ENCODE results near the gene CAMTA1.

CAMTA1 gene

GRCh38 chr1:7568901-7569524 is 783.8 kb downstream of the CAMTA1 start:
- H3K4me3 ChIP-seq (ENCODE audit: low read depth, low read length): no peak overlapping the region
- no peak for TF ChIP-seq CTCF (IDR thresholded peaks at IDR 0.05; ENCODE audit: insufficient read depth, low read depth, low read length, missing control alignments)
- no peak for DNase-seq (ENCODE audit: low read depth)

- no peak for DNase-seq (ENCODE audit: low read depth)
- H3K4me3 ChIP-seq (ENCODE audit: low read depth, low read length): no peak overlapping the region
- no peak for TF ChIP-seq CTCF (IDR thresholded peaks at IDR 0.05; ENCODE audit: insufficient read depth, low read depth, low read length, missing control alignments)
Measured at GRCh38 chr1:7570311-7570710, 785.1 kb downstream of the CAMTA1 start.

GRCh38 chr1:7572654-7573152 is 787.4 kb downstream of the CAMTA1 start:
- TF ChIP-seq CTCF (IDR thresholded peaks at IDR 0.05; ENCODE audit: insufficient read depth, low read depth, low read length, missing control alignments): no peak
- DNase-seq (ENCODE audit: low read depth): no peak

DNA sequence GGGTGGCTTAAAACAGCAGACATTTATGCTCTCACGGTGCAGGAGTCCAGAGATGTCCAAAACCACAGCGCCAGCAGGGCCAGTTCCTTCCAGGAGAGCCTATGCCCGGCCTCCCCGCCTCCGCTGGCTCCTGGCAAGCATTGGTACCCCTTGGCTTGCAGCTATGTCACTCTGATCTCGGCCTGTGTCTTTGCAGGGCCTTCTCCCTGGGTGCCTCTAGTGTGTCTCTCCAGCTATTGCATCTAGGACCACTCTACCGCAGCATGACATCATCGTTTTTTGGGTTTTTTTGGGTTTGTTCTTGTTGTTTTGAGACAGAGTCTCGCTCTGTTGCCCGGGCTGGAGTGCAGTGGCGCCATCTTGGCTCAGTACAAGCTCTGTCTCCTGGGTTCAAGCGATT is 788.2 kb downstream of the CAMTA1 start:
- no peak for DNase-seq (ENCODE audit: low read depth)
- no peak for TF ChIP-seq CTCF (IDR thresholded peaks at IDR 0.05; ENCODE audit: insufficient read depth, low read depth, low read length, missing control alignments)

More at GRCh38 chr1:7572654-7573152, 787.4 kb downstream of the CAMTA1 start:
- H3K4me3 ChIP-seq (ENCODE audit: low read depth, low read length): no peak overlapping the region

DNA sequence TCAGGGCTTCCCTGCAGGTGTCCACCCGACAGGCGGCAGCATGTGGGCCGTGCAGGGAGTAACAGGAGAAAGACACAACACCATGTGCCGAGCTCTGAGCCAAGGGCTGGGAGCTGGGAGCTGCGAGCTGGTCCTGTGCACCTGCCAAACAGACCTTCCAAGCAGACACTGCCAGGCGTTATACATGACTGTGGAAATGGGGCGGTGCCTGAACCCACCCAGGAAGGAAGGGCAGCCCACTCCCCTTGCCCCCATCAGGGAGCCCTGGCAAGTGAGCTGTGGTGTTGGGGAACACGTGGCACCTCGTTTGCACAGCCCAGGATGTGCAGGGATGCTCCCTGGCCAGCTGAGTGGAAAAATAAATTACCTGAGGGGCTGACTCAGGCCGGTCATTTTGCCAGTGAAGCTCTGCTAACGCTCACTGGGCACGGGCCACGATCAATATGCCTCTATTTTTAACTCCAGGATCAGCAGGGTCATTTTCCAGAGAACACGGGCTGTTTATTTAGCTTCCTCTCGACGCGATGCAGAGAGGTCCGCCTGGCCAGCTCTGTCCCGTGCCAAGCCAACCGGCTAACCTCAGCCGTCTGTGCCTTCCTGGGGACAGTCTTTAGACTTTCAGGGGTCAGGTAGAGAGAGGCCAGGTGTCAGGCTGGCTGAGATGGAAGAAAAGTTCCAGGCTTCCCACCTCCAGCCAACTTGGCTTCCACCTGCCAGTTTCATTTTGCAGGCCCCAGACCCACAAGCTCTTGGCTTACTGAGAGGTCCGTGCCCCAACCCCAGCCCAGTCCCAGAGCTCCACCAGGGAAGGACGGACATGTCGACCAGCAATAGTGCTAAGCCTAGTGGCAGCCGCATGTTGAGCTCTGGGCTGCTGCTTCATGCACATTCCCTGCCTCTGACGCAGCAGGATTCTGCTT is 789.1 kb downstream of the CAMTA1 start:
- H3K4me3 ChIP-seq (ENCODE audit: low read depth, low read length): no peak overlapping the region
- no peak for TF ChIP-seq CTCF (IDR thresholded peaks at IDR 0.05; ENCODE audit: insufficient read depth, low read depth, low read length, missing control alignments)
- DNase-seq (ENCODE audit: low read depth): no peak

More for the DNA sequence above, 788.2 kb downstream of the CAMTA1 start:
- H3K4me3 ChIP-seq (ENCODE audit: low read depth, low read length): no peak overlapping the region

- no peak overlapping the region for H3K4me3 ChIP-seq (ENCODE audit: low read depth, low read length)
- no peak for DNase-seq (ENCODE audit: low read depth)
- no peak for TF ChIP-seq CTCF (IDR thresholded peaks at IDR 0.05; ENCODE audit: insufficient read depth, low read depth, low read length, missing control alignments)
Measured at GRCh38 chr1:7575041-7575400, 789.8 kb downstream of the CAMTA1 start.

Data from GM12865 (cell line).